ENCODE measurements around the gene GLI3. TPM values are rescaled to one million over a fixed set of nuclear protein-coding genes. Genes with fewer than 3 reads are reported as not detected.

The GLI3 gene
- total and polyA plus RNA-seq, 2 experiments from 2014 or later: 4.0 to 5.2 TPM

- H3K79me2 ChIP-seq (ENCODE audit: insufficient read depth): 0 out of 2 replicates have a peak, but pooled peaks cover 4% of the 10 kb centered on the region
- DNase-seq: no peak
- no peaks in the 10 kb centered on the region for H3K9me2 ChIP-seq (ENCODE audit: insufficient read depth)
- no peaks in the 10 kb centered on the region for H3K36me3 ChIP-seq (ENCODE audit: low read depth)
- in situ Hi-C loops (cut with MboI): no loop called here
- TF ChIP-seq EZH2 (IDR thresholded peaks at IDR 0.05; ENCODE audit: insufficient read depth, poor library complexity, severe bottlenecking): no peak
- no peak for TF ChIP-seq EZH2phosphoT487 (IDR thresholded peaks at IDR 0.05; ENCODE audit: insufficient read depth, low read depth)
- no peaks in the 10 kb centered on the region for H4K20me1 ChIP-seq (ENCODE audit: insufficient read depth)
- no peaks in the 10 kb centered on the region for H3K9me3 ChIP-seq (ENCODE audit: low read depth)
- H3K27ac ChIP-seq: no peak overlapping the region
- H3K4me1 ChIP-seq (ENCODE audit: insufficient read depth): no peaks in the 10 kb centered on the region
- H3K4me2 ChIP-seq (ENCODE audit: unreplicated experiment): no peak overlapping the region
- WGBS, 2 experiments (ENCODE audit: low coverage in 1 of 2, low lambda C conversion rate in 2 of 2, missing lambda C conversion rate in 2 of 2): 89 to 94% methylated on average over 8 of the region's 8 CpGs
- H3K4me3 ChIP-seq: no peak overlapping the region
- H3K27me3 ChIP-seq (replicated peaks; ENCODE audit: insufficient read depth): no peaks in the 10 kb centered on the region
- no peak overlapping the region for H3K9ac ChIP-seq
- no peak overlapping the region for H2AFZ ChIP-seq
- H3F3A ChIP-seq (ENCODE audit: insufficient read depth): no peaks in the 10 kb centered on the region
Measured at GRCh38 chr7:42125321-42125720, 111.7 kb downstream of the GLI3 start.

GRCh38 chr7:42123716-42124115, 113.3 kb downstream of the GLI3 start:
- in situ Hi-C loops (cut with MboI): no loop called here
- no peak overlapping the region for H3K9ac ChIP-seq
- H3K4me1 ChIP-seq (ENCODE audit: insufficient read depth): no peaks in the 10 kb centered on the region
- no peaks in the 10 kb centered on the region for H3K27me3 ChIP-seq (replicated peaks; ENCODE audit: insufficient read depth)
- H3K36me3 ChIP-seq (ENCODE audit: low read depth): no peaks in the 10 kb centered on the region
- H3K27ac ChIP-seq: no peak overlapping the region
- H4K20me1 ChIP-seq (ENCODE audit: insufficient read depth): no peaks in the 10 kb centered on the region
- H3K4me2 ChIP-seq (ENCODE audit: unreplicated experiment): no peak overlapping the region
- no peak for DNase-seq
- no peaks in the 10 kb centered on the region for H3K9me2 ChIP-seq (ENCODE audit: insufficient read depth)
- no peaks in the 10 kb centered on the region for H3K9me3 ChIP-seq (ENCODE audit: low read depth)
- WGBS, 2 experiments (ENCODE audit: low coverage in 1 of 2, low lambda C conversion rate in 2 of 2, missing lambda C conversion rate in 2 of 2): 74 to 76% methylated on average over 6 of the region's 6 CpGs
- 0 out of 2 replicates have a peak, but pooled peaks cover 4% of the 10 kb centered on the region for H3K79me2 ChIP-seq (ENCODE audit: insufficient read depth)
- no peak overlapping the region for H3K4me3 ChIP-seq
- no peak for TF ChIP-seq EZH2phosphoT487 (IDR thresholded peaks at IDR 0.05; ENCODE audit: insufficient read depth, low read depth)
- H2AFZ ChIP-seq: no peak overlapping the region
- no peaks in the 10 kb centered on the region for H3F3A ChIP-seq (ENCODE audit: insufficient read depth)

- H3K9ac ChIP-seq: no peak overlapping the region
- H3K9me3 ChIP-seq (ENCODE audit: low read depth): no peaks in the 10 kb centered on the region
- H3K4me2 ChIP-seq (ENCODE audit: unreplicated experiment): no peak overlapping the region
- H2AFZ ChIP-seq: no peak overlapping the region
- DNase-seq: no peak
- no peaks in the 10 kb centered on the region for H3K27me3 ChIP-seq (replicated peaks; ENCODE audit: insufficient read depth)
- no peak overlapping the region for H3K27ac ChIP-seq
- TF ChIP-seq EZH2 (IDR thresholded peaks at IDR 0.05; ENCODE audit: insufficient read depth, poor library complexity, severe bottlenecking) (no peak), EZH2phosphoT487 (IDR thresholded peaks at IDR 0.05; ENCODE audit: insufficient read depth, low read depth) (no peak)
- H3F3A ChIP-seq (ENCODE audit: insufficient read depth): no peaks in the 10 kb centered on the region
- H3K79me2 ChIP-seq (ENCODE audit: insufficient read depth): 0 out of 2 replicates have a peak, but pooled peaks cover 4% of the 10 kb centered on the region
- H3K4me3 ChIP-seq: no peak overlapping the region
- no peaks in the 10 kb centered on the region for H4K20me1 ChIP-seq (ENCODE audit: insufficient read depth)
- no peaks in the 10 kb centered on the region for H3K9me2 ChIP-seq (ENCODE audit: insufficient read depth)
- in situ Hi-C loops (cut with MboI): no loop called here
- no peaks in the 10 kb centered on the region for H3K36me3 ChIP-seq (ENCODE audit: low read depth)
- no peaks in the 10 kb centered on the region for H3K4me1 ChIP-seq (ENCODE audit: insufficient read depth)
- WGBS, 2 experiments (ENCODE audit: low coverage in 1 of 2, low lambda C conversion rate in 2 of 2, missing lambda C conversion rate in 2 of 2): 84 to 86% methylated on average over 8 of the region's 8 CpGs
Measured at GRCh38 chr7:42120191-42120590, 116.8 kb downstream of the GLI3 start.

- in situ Hi-C loops (cut with MboI): no loop called here
- H3K9ac ChIP-seq: no peak overlapping the region
- 0 out of 2 replicates have a peak, but pooled peaks cover 4% of the 10 kb centered on the region for H3K79me2 ChIP-seq (ENCODE audit: insufficient read depth)
- H3F3A ChIP-seq (ENCODE audit: insufficient read depth): no peaks in the 10 kb centered on the region
- H2AFZ ChIP-seq: no peak overlapping the region
- 79 to 84% methylated on average over 4 of the region's 4 CpGs for WGBS, 2 experiments (ENCODE audit: low coverage in 1 of 2, low lambda C conversion rate in 2 of 2, missing lambda C conversion rate in 2 of 2)
- no peak overlapping the region for H3K4me3 ChIP-seq
- no peak for TF ChIP-seq EZH2phosphoT487 (IDR thresholded peaks at IDR 0.05; ENCODE audit: insufficient read depth, low read depth)
- no peak for TF ChIP-seq EZH2 (IDR thresholded peaks at IDR 0.05; ENCODE audit: insufficient read depth, poor library complexity, severe bottlenecking)
- no peaks in the 10 kb centered on the region for H3K4me1 ChIP-seq (ENCODE audit: insufficient read depth)
- H3K27me3 ChIP-seq (replicated peaks; ENCODE audit: insufficient read depth): no peaks in the 10 kb centered on the region
- no peak overlapping the region for H3K4me2 ChIP-seq (ENCODE audit: unreplicated experiment)
- H3K36me3 ChIP-seq (ENCODE audit: low read depth): no peaks in the 10 kb centered on the region
- no peak for DNase-seq
- no peaks in the 10 kb centered on the region for H3K9me2 ChIP-seq (ENCODE audit: insufficient read depth)
- H3K9me3 ChIP-seq (ENCODE audit: low read depth): no peaks in the 10 kb centered on the region
- no peaks in the 10 kb centered on the region for H4K20me1 ChIP-seq (ENCODE audit: insufficient read depth)
- H3K27ac ChIP-seq: no peak overlapping the region
Measured at GRCh38 chr7:42117201-42117600, 119.8 kb downstream of the GLI3 start.

DNA sequence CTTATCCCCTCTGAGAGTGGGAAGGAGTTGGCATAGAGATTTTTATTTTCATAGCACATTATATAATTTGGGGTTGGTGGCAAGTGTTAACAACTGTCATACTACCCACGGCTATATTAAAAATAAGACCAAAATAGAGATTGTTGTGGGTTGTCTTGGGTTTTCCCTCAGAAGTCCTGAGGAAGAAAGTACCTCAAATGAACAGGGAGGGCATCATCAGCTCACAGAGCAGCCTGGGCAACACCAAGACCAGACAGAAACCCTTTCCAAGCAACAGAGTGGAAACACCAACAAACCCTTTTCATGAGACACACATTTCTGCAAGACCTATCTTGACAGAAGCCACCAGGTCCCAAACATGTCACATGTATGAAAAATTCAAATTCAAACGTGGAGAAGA, 121.2 kb downstream of the GLI3 start:
- Histone ChIP-seq H3K27me3 (replicated peaks; ENCODE audit: insufficient read depth) (no peaks in the 10 kb centered on the region), H3K9ac (no peak overlapping the region), H3K9me2 (ENCODE audit: insufficient read depth) (no peaks in the 10 kb centered on the region), H3K9me3 (ENCODE audit: low read depth) (no peaks in the 10 kb centered on the region), H2AFZ (no peak overlapping the region), H3F3A (ENCODE audit: insufficient read depth) (no peaks in the 10 kb centered on the region), H3K36me3 (ENCODE audit: low read depth) (no peaks in the 10 kb centered on the region), H3K79me2 (ENCODE audit: insufficient read depth) (no peaks in the 10 kb centered on the region), H4K20me1 (ENCODE audit: insufficient read depth) (no peaks in the 10 kb centered on the region), H3K27ac (no peak overlapping the region), H3K4me3 (no peak overlapping the region), H3K4me2 (ENCODE audit: unreplicated experiment) (no peak overlapping the region), H3K4me1 (ENCODE audit: insufficient read depth) (no peaks in the 10 kb centered on the region)
- DNase-seq: no peak
- TF ChIP-seq EZH2 (IDR thresholded peaks at IDR 0.05; ENCODE audit: insufficient read depth, poor library complexity, severe bottlenecking): no peak
- no peak for TF ChIP-seq EZH2phosphoT487 (IDR thresholded peaks at IDR 0.05; ENCODE audit: insufficient read depth, low read depth)
- 43 to 59% methylated on average over 2 of the region's 2 CpGs for WGBS, 2 experiments (ENCODE audit: low coverage in 1 of 2, low lambda C conversion rate in 2 of 2, missing lambda C conversion rate in 2 of 2)
- in situ Hi-C loops (cut with MboI): no loop called here

Measured in GM23248 (cell line).